GM18907 (cell line): ENCODE results near the gene SLCO2B1.

Source experiments
- ATAC-seq: cut with Tn5 transposase; IDR thresholded peaks from one replicate; pipeline ENCODE4 v1.9.1; 2021; ENCODE audit warnings: mild to moderate bottlenecking, moderate library complexity; ENCODE audit not compliant: unreplicated experiment

Gene SLCO2B1

DNA sequence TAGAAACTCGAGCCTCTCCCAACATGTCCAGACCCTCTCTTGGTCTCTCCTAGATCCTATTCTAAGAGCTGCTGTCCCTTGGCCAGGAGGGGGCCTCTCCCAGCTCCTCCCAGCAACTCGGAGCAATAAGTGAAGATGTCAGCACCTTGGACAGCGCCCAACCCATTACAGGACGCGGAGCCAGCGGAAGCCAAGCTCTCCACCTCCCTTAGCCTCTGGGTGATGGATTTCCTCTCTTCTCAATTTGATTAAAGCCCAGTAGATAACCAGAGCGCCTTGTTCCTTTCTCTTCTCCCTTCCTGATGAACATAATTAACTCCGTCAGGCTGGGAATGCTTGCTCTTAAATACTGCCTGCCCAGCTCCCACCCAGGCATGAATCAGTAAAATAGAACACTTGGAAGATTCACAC, 63.5 kb downstream of the SLCO2B1 start:
- no peak for ATAC-seq

DNA sequence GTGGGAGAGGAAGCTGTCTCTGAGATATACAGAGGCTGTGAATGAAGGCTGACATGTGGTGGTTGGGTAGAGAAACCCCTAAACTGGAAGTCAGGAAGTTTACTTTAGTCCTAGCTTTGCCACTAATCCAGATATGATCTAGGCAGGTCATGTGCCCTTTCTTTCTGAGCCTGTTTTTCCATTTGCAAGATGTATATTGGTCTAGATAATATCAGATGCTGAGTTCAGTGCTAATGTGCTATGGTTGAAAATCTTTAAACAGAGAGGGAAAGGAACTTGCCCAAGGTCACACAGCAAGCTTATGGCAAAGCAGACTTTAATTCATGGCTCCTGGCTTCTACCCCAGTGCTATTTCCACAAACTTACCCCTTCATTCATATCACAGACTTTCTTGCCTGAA, 63.9 kb downstream of the SLCO2B1 start:
- no peak for ATAC-seq

DNA sequence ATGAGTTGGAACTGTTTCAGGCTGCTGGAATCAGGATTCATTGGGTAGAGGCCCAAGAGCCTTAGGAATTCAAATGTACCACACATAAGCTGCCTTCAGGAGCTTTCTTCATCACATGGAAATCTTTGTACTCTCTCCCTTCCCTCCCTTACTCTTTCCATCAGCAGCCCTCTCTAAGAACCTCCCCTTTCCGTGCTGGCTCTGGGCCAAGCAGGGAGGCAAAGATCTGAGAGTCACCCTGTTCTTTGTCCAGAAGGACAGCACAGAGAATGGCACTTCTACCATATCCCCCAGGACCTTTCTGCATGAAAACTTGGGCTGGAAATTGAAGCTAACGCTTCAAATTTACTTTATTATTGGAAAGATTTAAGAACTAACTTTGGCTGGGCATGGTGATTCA, 69.0 kb downstream of the SLCO2B1 start:
- no peak for ATAC-seq

DNA sequence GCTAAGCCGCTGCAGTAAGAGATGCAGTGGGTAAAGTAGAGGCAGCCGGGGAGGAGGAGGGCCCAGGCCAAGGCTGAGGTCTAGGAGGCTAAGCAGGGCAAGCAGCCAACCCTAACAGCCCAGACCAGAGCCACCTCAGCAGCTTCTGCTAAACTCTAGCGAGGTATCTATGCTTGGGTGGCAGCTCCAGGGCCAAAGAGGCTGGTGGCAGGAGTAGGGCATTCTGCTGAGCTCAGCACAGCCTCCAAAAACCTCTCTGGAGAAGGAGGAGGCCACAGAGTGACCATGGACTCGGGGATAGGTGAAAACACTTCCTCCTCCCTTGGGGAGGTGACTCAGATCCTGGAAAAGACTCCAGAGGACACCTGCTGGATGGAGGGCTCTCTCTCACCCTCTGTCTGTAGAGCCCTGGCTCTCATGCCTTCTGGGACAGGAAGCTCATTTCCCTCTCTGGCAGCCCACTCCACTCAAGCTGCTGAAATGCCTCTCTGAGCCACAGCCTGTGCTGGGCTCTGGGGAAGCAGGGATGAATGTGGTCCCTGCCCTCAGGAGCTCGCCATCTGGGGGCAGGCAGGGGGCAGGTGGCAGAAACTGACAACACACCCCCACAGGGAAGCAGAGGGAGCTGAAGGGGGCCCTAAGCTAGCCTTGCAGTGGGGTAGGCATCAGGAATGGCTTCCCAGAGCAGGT, 73.2 kb downstream of the SLCO2B1 start:
- ATAC-seq = no peak

DNA sequence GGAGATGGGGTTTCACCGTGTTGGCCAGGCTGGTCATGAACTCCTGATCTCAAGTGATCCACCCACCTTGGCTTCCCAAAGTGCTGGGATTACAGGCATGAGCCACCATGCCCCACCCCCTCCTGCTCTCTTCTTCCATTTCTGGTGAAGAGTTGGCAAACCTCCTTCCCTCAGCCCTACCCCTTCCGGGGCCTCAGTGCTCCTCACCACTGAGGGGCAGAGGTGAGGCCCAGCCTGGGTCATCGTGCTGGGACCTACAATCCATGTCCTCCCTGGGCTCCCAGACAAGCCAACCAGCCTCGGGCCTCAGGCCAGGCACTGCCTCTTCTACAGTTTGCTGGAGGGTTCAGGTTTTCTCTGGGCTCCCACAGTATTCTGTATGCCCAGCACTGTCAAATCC, 74.9 kb downstream of the SLCO2B1 start:
- no peak for ATAC-seq

DNA sequence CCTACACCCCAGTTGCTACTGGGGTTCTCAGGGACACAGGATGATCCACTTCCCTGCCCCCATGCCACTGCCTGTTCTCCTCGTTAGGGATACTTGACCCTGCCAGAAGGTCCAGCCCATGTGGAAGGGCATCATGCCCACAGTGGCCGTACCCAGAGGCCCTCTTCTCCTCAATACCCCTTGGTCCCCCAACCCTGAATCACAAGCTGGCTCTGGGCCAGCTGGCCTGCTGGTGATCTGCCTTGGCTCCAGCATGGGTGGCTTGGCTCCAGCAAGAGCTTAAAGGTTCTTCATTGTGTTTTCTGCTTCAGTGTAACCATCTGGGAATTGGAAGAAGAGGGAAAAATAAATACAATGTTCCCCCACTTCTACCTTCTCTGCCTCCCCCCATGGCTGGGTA, 78.6 kb downstream of the SLCO2B1 start:
- ATAC-seq = no peak

DNA sequence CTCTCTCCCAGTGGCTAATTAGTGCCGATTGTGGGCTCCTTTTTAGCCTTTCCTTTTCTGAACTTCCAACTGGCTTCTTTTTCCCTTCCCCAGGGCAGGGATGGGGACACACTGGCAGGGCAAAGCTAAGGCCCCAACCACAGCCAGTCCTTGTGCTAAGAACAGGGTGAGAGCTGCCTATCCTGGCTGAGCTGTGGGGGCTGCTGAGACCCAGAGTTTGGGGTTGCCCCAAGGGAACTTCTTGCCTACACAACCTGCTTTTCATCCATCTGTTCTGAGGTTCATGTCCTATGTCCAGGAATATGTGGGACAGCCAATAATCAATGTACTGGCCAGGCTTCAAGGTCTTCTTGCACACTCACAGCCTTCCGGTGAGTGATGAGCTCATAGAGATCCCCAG, 79.7 kb downstream of the SLCO2B1 start:
- no peak for ATAC-seq

DNA sequence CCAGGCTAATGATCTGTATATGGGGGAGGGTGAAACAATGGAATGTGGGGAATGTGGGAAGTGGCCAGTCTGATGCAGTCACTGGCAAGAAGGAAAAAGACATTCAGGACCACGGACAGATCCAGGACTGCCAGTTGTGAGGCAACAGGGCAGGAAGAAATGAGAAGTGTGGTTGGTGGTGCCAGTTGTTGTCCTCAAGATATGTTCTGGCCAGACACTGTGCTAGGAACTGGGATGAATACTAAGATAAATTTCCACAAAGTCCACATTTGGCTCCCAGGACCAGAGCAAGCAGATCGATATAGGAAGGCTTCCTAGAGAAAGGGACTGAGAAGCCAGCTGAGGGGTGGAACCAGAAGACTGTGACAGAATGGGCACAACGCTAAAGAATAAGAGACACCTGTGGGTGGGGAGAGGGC, 82.9 kb downstream of the SLCO2B1 start:
- ATAC-seq = no peak

DNA sequence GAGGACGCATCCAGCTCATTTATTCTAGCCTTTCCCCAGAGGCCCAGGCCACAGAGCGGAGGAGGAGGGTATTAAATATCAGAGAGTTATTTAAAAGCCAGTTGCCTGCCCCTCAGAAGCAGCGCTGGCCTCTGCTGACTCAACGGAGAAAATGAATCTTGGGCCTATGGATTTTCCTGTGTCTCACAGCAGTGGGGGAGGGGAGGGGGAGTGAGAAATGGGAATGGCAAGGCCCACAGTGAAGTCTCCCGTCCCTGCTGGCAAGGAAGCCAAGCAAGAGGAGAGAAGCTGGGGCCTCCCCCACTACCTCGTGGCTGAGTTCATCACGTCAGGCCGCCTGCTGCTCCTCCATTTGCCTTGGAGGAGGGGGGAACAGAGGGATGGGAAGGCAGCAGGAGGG, 85.2 kb downstream of the SLCO2B1 start:
- ATAC-seq = no peak

DNA sequence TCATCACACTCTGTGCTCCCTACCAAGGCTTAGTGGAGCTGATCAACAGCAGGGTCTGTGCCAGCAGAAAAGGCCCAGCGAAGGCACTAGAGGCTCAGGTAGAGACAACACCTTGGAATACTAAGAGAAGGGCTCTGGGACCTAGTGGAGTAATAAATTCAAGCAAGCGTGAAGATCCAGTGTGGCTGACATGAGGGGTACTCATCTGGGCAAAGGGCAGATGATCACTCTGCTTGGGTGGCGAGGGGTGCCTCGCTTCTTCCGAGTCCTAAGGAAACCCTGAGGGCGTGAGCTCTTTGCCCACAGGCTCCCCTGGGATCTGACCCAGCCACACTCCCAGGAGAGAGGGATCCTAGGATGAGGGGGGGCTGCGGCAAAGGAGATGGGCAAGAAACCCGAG, 86.1 kb downstream of the SLCO2B1 start:
- no peak for ATAC-seq

DNA sequence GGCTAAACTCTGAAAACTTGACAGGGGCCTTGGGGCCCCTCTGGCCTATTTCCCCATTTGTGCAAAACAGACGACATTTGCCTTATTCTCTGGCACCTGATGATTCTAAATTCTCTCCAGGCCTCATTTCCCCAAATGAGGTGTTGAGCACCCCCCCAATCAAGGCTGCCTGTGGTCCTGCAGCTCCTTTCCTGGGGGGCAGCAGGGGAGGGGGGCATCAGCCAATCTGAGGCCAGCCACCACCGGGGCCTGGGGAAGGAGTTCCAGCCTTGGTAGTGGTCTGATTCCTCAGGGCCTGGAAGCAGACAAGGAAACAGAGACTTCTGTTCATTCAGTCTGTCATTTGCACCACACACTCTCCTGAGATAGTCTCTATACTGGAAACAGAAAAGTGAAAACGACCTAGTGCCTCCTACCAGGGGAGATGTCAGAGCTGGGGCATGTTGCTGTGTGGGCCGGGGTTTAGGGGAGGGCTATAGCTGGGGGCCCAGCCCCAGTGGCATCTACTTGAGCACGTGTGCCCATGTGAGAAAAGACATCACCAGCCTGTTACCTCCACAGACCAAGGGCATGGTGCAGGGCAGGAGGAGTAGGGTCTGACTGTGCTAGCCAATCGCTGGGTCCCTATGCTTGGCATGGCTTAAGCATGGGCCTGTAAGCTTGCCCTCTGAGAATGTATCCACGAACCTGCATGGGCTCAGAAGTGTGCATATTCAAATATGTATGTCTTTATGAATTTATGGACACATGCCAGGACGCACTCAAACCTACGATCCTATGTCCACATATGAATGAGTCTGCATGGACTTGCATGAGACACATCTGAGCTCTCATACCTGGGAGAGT, 87.9 kb downstream of the SLCO2B1 start:
- ATAC-seq = no peak

DNA sequence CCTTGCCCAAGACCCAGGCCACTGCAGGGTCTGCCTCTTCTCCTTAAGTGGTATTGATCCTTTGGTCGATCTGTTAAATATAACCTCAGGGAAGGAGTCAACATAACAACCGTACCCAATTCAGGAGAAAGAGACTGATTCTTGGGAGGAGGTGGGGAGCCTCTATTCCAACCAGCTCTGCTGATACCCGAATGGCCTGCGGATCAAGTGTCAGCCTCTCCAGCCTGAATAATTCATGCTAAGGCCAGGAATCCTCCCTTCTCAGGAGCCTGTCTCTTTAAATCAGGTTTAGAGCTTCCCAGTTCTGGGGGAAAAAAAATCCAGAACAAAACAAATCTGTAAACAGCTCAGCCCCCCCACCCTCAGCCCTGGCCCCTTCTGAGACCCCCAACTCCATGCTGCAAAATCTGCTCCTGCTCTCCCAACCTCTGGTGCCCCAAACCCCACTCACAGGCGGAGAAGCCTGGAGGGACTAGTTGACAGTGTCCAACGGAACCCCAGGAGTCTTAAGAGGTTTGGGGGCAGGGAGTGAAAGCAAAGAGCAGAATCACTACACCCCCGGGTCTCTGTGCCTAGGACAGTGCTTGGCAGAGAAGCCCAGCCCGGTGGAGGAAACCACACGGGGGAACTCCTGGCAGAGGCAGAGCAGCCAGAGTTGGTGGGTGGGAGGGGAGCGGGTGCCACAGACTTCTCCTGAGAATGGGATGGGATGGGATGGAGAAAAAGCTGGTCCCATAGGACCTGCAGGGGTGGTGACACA, 88.8 kb downstream of the SLCO2B1 start:
- ATAC-seq = no peak

DNA sequence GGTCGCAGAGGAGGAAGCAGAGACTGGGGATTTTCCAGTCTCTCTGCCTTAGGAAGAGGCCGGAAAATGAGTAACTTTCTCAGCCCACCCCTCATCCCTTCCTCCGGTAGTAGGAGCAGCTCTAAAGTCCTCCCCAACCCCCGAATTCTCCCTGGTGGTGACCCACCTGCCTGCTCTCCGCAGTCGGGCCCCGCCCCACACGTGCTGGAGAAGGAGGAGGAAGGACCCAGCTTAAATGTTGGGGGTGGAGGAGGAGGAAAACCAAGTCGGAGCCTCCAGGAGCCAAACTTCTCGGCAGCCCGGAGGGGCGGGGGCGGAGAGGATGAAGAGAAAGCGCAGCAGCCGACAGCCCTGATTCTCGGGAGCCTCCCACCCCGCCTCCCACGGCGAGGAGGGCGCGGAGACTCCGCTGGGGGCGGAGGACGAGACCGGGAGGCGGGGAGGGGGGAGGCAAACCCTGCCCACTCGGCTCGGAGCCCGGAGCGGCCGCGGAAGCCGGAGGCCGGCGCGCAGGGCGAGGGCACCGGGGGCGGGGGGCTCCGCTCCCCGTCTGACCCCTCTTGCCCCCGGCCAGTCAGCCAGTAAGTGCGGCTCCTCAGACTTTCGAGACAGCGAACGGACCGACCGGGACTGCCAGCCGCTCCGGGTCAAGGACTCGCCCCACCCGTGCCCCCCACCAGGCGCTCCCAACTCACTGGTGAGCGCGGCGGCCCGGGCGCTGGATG, 89.6 kb downstream of the SLCO2B1 start, which contains the start of gene TPBGL:
Gene TPBGL (plus strand): TSS at position 464 of the 725 bp plus-strand sequence. CDS start 276 bp downstream, outside the sequence.
- no peak for ATAC-seq

DNA sequence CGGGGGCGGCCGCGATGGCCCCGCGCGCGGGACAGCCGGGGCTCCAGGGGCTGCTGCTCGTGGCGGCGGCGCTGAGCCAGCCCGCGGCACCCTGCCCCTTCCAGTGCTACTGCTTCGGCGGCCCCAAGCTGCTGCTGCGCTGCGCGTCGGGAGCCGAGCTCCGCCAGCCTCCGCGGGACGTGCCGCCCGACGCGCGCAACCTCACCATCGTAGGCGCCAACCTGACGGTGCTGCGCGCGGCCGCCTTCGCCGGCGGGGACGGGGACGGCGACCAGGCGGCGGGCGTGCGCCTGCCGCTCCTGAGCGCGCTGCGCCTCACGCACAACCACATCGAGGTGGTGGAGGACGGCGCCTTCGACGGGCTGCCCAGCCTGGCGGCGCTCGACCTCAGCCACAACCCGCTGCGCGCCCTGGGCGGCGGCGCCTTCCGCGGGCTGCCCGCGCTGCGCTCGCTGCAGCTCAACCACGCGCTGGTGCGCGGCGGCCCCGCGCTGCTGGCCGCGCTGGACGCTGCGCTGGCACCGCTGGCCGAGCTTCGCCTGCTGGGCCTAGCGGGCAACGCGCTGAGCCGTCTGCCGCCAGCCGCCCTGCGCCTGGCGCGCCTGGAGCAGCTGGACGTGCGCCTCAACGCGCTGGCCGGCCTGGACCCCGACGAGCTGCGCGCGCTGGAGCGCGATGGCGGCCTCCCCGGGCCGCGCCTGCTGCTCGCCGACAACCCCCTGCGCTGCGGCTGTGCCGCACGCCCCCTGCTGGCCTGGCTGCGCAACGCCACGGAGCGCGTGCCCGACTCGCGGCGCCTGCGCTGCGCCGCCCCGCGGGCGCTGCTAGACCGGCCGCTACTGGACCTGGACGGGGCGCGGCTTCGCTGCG, 90.4 kb downstream of the SLCO2B1 start:
- peak; percentile 83 for ATAC-seq

DNA sequence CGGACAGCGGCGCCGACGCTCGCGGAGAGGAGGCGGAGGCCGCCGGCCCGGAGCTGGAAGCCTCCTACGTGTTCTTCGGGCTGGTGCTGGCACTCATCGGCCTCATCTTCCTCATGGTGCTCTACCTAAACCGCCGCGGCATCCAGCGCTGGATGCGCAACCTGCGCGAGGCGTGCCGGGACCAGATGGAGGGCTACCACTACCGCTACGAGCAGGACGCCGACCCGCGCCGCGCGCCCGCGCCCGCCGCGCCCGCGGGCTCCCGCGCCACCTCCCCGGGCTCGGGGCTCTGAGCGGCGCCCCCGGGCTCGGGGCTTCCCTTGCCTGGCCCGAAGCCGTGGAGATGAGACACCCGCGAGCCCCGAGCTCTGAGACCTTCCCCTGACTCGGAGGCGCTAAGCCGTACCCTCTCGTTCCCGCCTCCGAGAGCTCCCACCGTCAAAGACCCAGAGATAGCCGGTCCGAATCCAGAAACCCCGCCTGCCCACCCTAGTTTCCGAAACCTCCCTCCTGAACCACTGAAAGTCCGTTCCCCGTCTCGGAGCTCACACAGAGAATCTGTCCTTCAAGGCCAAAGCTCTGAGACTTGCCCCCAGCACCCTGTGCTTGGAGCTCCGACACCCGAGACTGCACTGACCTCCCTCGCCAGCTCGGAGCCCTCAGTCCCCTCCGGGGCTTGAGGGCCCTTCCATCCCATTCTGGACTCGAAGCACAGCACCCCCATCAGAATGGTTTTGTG, 91.2 kb downstream of the SLCO2B1 start:
- peak; percentile 23 for ATAC-seq

DNA sequence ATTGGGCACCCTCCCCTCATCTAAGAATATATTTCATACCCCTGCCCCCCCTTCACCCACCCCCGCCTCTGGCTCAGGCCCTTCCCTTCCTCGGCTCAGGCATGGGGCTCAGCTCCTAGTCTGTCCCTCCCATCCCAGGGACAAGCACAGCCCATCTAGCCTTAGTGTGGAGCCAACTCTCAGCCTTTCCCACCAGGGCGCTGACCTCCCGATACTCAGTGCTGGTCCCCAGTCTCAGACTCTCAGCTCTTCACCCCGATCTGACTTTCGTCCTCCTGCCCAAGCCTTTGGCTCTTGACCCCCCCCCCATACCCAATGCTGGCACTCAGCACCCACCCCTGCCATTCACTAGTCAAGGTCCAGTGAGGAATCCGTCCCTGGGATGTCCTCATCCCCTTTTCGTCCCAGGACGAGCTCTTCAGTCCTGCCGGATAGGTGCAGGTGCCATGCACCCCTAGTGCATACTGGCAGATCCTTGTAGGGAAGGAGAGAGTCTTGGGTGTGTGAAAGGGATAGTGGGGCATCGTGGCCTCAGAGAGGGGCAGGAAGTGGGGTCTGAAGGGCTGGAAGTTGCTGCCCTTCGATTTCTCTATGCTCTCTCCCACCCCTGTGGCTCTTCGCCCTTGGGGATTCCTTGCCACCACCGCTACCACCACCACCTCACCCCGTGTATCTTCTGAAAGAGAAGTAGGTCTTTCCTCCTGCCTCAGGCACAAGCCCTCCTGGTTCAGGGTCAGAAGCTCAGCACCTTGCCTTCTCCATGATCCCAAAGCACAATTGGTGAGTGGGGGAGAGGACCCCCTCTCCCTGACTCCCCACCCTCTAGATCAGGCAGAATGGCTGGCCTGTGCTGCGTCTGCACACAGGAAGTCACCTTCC, 92.1 kb downstream of the SLCO2B1 start:
- no peak for ATAC-seq

DNA sequence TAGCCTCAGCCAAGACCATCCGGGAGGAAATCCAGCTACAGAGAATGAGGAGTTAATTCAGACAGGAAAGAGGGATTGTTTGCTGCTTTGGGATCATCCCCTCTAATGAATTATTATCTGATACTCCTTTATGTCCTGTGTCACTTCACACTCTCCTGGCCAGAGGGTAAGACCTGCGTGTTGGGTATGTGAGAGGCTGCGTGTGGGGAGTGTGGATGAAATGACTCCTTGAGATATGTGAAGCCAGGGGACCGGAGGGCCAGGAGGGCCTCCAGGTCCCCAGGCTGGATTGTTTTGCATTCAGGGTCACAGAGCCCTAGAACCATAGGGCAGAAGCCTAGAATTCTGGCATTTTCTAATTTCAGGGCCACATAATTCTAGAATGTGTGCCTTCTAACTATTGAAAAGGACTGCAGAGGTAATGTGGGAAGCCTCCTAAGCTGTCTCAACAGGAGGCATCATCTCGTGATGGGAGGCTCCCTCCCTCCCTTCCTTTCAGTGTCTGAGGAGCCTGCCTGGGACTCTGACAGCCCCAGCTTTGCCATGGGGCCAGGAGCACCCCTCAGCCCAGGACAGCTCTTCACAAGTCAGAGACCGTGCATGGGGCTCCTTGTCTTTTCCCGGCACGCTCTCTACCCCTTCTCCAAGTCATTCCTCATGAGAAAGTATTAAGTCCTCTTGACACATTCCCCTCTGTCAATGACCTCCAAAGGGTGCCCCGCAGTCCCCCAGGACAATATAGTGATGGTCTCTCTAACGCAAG, 93.3 kb downstream of the SLCO2B1 start:
- ATAC-seq = no peak
